ENCODE measurements around the gene LRMDA.

LRMDA gene

GRCh38 chr10:76022366-76022765 lies 590.9 kb downstream of the LRMDA start:
- H3K27ac ChIP-seq (ENCODE audit: low read depth, low read length), result no peak overlapping the region
- no peak overlapping the region for H3K9ac ChIP-seq (ENCODE audit: low read length)
- H4K20me1 ChIP-seq (ENCODE audit: low read depth, low read length), result no peaks in the 10 kb centered on the region
- no peaks in the 10 kb centered on the region for H3K27me3 ChIP-seq (ENCODE audit: low read length)
- H3K79me2 ChIP-seq (ENCODE audit: insufficient read depth, low read length), result no peaks in the 10 kb centered on the region
- no peak overlapping the region for H2AFZ ChIP-seq (ENCODE audit: low read depth, low read length, severe bottlenecking)
- TF ChIP-seq, protein P1, sequence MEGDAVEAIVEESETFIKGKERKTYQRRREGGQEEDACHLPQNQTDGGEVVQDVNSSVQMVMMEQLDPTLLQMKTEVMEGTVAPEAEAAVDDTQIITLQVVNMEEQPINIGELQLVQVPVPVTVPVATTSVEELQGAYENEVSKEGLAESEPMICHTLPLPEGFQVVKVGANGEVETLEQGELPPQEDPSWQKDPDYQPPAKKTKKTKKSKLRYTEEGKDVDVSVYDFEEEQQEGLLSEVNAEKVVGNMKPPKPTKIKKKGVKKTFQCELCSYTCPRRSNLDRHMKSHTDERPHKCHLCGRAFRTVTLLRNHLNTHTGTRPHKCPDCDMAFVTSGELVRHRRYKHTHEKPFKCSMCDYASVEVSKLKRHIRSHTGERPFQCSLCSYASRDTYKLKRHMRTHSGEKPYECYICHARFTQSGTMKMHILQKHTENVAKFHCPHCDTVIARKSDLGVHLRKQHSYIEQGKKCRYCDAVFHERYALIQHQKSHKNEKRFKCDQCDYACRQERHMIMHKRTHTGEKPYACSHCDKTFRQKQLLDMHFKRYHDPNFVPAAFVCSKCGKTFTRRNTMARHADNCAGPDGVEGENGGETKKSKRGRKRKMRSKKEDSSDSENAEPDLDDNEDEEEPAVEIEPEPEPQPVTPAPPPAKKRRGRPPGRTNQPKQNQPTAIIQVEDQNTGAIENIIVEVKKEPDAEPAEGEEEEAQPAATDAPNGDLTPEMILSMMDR (IDR thresholded peaks at IDR 0.05; ENCODE audit: insufficient read depth, low read length, poor library complexity, severe bottlenecking), result no peak
- TF ChIP-seq EZH2phosphoT487 (conservative IDR thresholded peaks at IDR 0.05; ENCODE audit: low read length), result no peak
- H3K9me3 ChIP-seq (ENCODE audit: insufficient read depth, low read length), result no peaks in the 10 kb centered on the region
- H3K36me3 ChIP-seq (ENCODE audit: low read length), result no peaks in the 10 kb centered on the region
- H3F3A ChIP-seq (ENCODE audit: insufficient read depth), result no peaks in the 10 kb centered on the region
- H3K9me2 ChIP-seq (replicated peaks; ENCODE audit: insufficient read depth, low read length), result no peaks in the 10 kb centered on the region
- no peak overlapping the region for H3K4me3 ChIP-seq (ENCODE audit: insufficient read depth, low read length, poor library complexity, severe bottlenecking)
- no peak overlapping the region for H3K4me2 ChIP-seq (ENCODE audit: low read depth, low read length, poor library complexity, severe bottlenecking)

DNA sequence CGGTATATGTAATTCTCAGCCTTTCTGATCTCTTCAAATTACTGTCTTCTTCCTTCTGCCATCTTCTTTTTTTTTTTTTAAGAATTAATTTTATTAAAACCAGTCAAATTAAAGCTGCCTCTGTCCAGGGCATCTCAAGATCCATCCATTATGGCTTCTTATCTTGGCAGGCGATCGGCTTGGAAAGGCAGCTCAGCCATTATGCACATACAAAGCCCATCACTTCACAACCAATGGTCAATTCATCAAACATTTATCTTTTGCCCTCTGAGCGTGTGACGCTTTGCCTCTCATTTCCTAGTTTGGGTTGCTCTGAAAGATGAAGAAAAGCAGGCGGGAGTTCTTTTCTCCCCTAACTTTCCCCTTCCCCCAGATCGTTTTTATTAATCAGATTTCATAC lies 591.6 kb downstream of the LRMDA start:
- Histone ChIP-seq H3K9me3 (ENCODE audit: insufficient read depth, low read length) (no peaks in the 10 kb centered on the region), H3K79me2 (ENCODE audit: insufficient read depth, low read length) (no peaks in the 10 kb centered on the region), H3K9ac (ENCODE audit: low read length) (no peak overlapping the region), H3K4me3 (ENCODE audit: insufficient read depth, low read length, poor library complexity, severe bottlenecking) (no peak overlapping the region), H3F3A (ENCODE audit: insufficient read depth) (no peaks in the 10 kb centered on the region), H3K36me3 (ENCODE audit: low read length) (no peaks in the 10 kb centered on the region), H3K27me3 (ENCODE audit: low read length) (no peaks in the 10 kb centered on the region), H2AFZ (ENCODE audit: low read depth, low read length, severe bottlenecking) (no peak overlapping the region), H3K27ac (ENCODE audit: low read depth, low read length) (no peak overlapping the region), H3K9me2 (replicated peaks; ENCODE audit: insufficient read depth, low read length) (no peaks in the 10 kb centered on the region), H4K20me1 (ENCODE audit: low read depth, low read length) (no peaks in the 10 kb centered on the region), H3K4me2 (ENCODE audit: low read depth, low read length, poor library complexity, severe bottlenecking) (no peak overlapping the region)
- TF ChIP-seq, protein P1 (IDR thresholded peaks at IDR 0.05; ENCODE audit: insufficient read depth, low read length, poor library complexity, severe bottlenecking), result no peak
- no peak for TF ChIP-seq EZH2phosphoT487 (conservative IDR thresholded peaks at IDR 0.05; ENCODE audit: low read length)

GRCh38 chr10:76024460-76025123 lies 593.2 kb downstream of the LRMDA start:
- Histone ChIP-seq H2AFZ (ENCODE audit: low read depth, low read length, severe bottlenecking) (no peak overlapping the region), H3K27ac (ENCODE audit: low read depth, low read length) (no peak overlapping the region), H3K9ac (ENCODE audit: low read length) (no peak overlapping the region), H4K20me1 (ENCODE audit: low read depth, low read length) (no peaks in the 10 kb centered on the region), H3K4me2 (ENCODE audit: low read depth, low read length, poor library complexity, severe bottlenecking) (no peak overlapping the region), H3F3A (ENCODE audit: insufficient read depth) (no peaks in the 10 kb centered on the region), H3K9me3 (ENCODE audit: insufficient read depth, low read length) (no peaks in the 10 kb centered on the region), H3K4me3 (ENCODE audit: insufficient read depth, low read length, poor library complexity, severe bottlenecking) (no peak overlapping the region), H3K27me3 (ENCODE audit: low read length) (no peaks in the 10 kb centered on the region), H3K36me3 (ENCODE audit: low read length) (no peaks in the 10 kb centered on the region), H3K9me2 (replicated peaks; ENCODE audit: insufficient read depth, low read length) (no peaks in the 10 kb centered on the region), H3K79me2 (ENCODE audit: insufficient read depth, low read length) (no peaks in the 10 kb centered on the region)
- TF ChIP-seq EZH2phosphoT487 (conservative IDR thresholded peaks at IDR 0.05; ENCODE audit: low read length), result no peak
- TF ChIP-seq, protein P1 (IDR thresholded peaks at IDR 0.05; ENCODE audit: insufficient read depth, low read length, poor library complexity, severe bottlenecking), result no peak

Data from SU-DHL-6 (cell line).